H9 (cell line): ENCODE results near the gene RTL5. TPM values are rescaled to one million over a fixed set of nuclear protein-coding genes. Genes with fewer than 3 reads are reported as not detected.

Experiments used
- DNase-seq: peaks from one replicate; pipeline ENCODE4 v3.0.0-alpha.2; 2017
- H2AFZ ChIP-seq: one replicate; pipeline ENCODE4 v1.6.1; 2013; ENCODE audit warnings: mild to moderate bottlenecking, low read length, control low read depth, moderate library complexity
- H2AK5ac ChIP-seq: 2 replicates; pipeline ENCODE4 v1.6.1; 2013; ENCODE audit warnings: low read length, control low read depth, mixed read lengths; ENCODE audit not compliant: insufficient read length
- H2BK120ac ChIP-seq: one replicate; pipeline ENCODE4 v1.6.1; 2013; ENCODE audit warnings: low read depth, mild to moderate bottlenecking, low read length, control low read depth, inconsistent platforms; ENCODE audit not compliant: poor library complexity, severe bottlenecking
- H2BK12ac ChIP-seq: 2 replicates; pipeline ENCODE4 v1.6.1; 2013; ENCODE audit warnings: low read length, control low read depth, mixed read lengths, low read depth; ENCODE audit not compliant: insufficient read length
- H2BK15ac ChIP-seq: 2 replicates; pipeline ENCODE4 v1.6.1; 2013; ENCODE audit warnings: low read depth, low read length, control low read depth
- H2BK20ac ChIP-seq: one replicate; pipeline ENCODE4 v1.6.1; 2013; ENCODE audit warnings: low read depth, mild to moderate bottlenecking, low read length, control low read depth, inconsistent platforms; ENCODE audit not compliant: poor library complexity, severe bottlenecking
- H2BK5ac ChIP-seq: 2 replicates; pipeline ENCODE4 v1.6.1; 2013; ENCODE audit warnings: low read length, control low read depth, mixed read lengths; ENCODE audit not compliant: insufficient read length
- H3K14ac ChIP-seq: 2 replicates; pipeline ENCODE4 v1.6.1; 2013; ENCODE audit warnings: low read length, control low read depth; ENCODE audit not compliant: insufficient read depth
- H3K18ac ChIP-seq: 2 replicates; pipeline ENCODE4 v1.6.1; 2013; ENCODE audit warnings: low read depth, mild to moderate bottlenecking, mixed read lengths, low read length, control low read depth; ENCODE audit not compliant: insufficient read length
- H3K23ac ChIP-seq: 2 replicates; pipeline ENCODE4 v1.6.1; 2013; ENCODE audit warnings: low read length, control low read depth, mixed read lengths, low read depth; ENCODE audit not compliant: insufficient read length
- H3K23me2 ChIP-seq: 2 replicates; pipeline ENCODE4 v1.6.1; 2013; ENCODE audit warnings: low read depth, mild to moderate bottlenecking, mixed read lengths, low read length, control low read depth; ENCODE audit not compliant: insufficient read length, poor library complexity, severe bottlenecking
- H3K27ac ChIP-seq: 2 replicates; pipeline ENCODE4 v1.5.1; 2013; ENCODE audit warnings: low read length, control low read depth, mixed read lengths, low read depth; ENCODE audit not compliant: insufficient read length
- H3K27me3 ChIP-seq: 2 replicates; pipeline ENCODE4 v1.6.1; 2013; ENCODE audit warnings: low read length, control low read depth, inconsistent platforms; ENCODE audit not compliant: insufficient read depth
- H3K4ac ChIP-seq: 2 replicates; pipeline ENCODE4 v1.6.1; 2013; ENCODE audit warnings: low read depth, mild to moderate bottlenecking, control low read depth, inconsistent platforms, low read length, moderate library complexity
- H3K4me1 ChIP-seq: 2 replicates; pipeline ENCODE4 v1.6.1; 2013; ENCODE audit warnings: low read length, control low read depth, inconsistent platforms; ENCODE audit not compliant: insufficient read depth
- H3K4me2 ChIP-seq: 2 replicates; pipeline ENCODE4 v1.6.1; 2013; ENCODE audit warnings: low read length, control low read depth, mixed read lengths; ENCODE audit not compliant: insufficient read length, insufficient read depth
- H3K56ac ChIP-seq: 2 replicates; pipeline ENCODE4 v1.6.1; 2013; ENCODE audit warnings: low read depth, mild to moderate bottlenecking, mixed read lengths, low read length, control low read depth; ENCODE audit not compliant: insufficient read length
- H3K79me1 ChIP-seq: 2 replicates; pipeline ENCODE4 v1.6.1; 2013; ENCODE audit warnings: low read depth, mild to moderate bottlenecking, moderate library complexity, low read length, control low read depth, inconsistent platforms; ENCODE audit not compliant: insufficient read depth, poor library complexity, severe bottlenecking
- H3K79me2 ChIP-seq: 2 replicates; pipeline ENCODE4 v1.6.1; 2013; ENCODE audit warnings: low read length, control low read depth, inconsistent platforms; ENCODE audit not compliant: insufficient read depth
- H3K9ac ChIP-seq: 2 replicates; pipeline ENCODE4 v1.6.1; 2013; ENCODE audit warnings: low read length, control low read depth, mixed read lengths; ENCODE audit not compliant: insufficient read length; ENCODE audit errors: extremely low read depth
- H3K9me3 ChIP-seq: one replicate; pipeline ENCODE4 v1.6.1; 2013; ENCODE audit warnings: low read depth, low read length, inconsistent platforms; ENCODE audit not compliant: control insufficient read depth
- H3T11ph ChIP-seq: one replicate; pipeline ENCODE4 v1.6.1; 2013; ENCODE audit warnings: mild to moderate bottlenecking, low read length, control low read depth, inconsistent platforms
- H4K20me1 ChIP-seq: one replicate; pipeline ENCODE4 v1.6.1; 2013; ENCODE audit not compliant: control insufficient read depth, insufficient read length, insufficient read depth
- H4K5ac ChIP-seq: 2 replicates; pipeline ENCODE4 v1.6.1; 2013; ENCODE audit warnings: low read depth, mild to moderate bottlenecking, mixed read lengths, low read length, control low read depth; ENCODE audit not compliant: insufficient read length
- H4K8ac ChIP-seq: replicated peaks from 2 replicates; pipeline ENCODE4 v1.6.1; 2013; ENCODE audit warnings: low read length, control low read depth, mixed read lengths, low read depth; ENCODE audit not compliant: insufficient read length
- H4K91ac ChIP-seq: 2 replicates; pipeline ENCODE4 v1.6.1; 2013; ENCODE audit warnings: low read depth, mild to moderate bottlenecking, moderate library complexity, mixed read lengths, low read length, control low read depth; ENCODE audit not compliant: insufficient read length
- H3K27ac Mint-ChIP-seq, 3 experiments: 2 replicates in 2 of 3; 3 replicates in 1 of 3; pipeline ENCODE4 v1.8.0; 2020 to 2021; ENCODE audit warnings: mixed read lengths in 3 of 3, mild to moderate bottlenecking in 1 of 3, moderate library complexity in 1 of 3
- H3K27me3 Mint-ChIP-seq: 2 replicates; pipeline ENCODE4 v1.8.0; 2021; ENCODE audit warnings: low read depth, mild to moderate bottlenecking, moderate library complexity, mixed read lengths
- H3K36me3 Mint-ChIP-seq, 3 experiments: 2 replicates in 2 of 3; 3 replicates in 1 of 3; pipeline ENCODE4 v1.8.0; 2020 to 2021; ENCODE audit warnings: low read depth in 3 of 3, mixed read lengths in 3 of 3; ENCODE audit not compliant: insufficient read depth in 1 of 3
- H3K4me1 Mint-ChIP-seq, 2 experiments: 2 replicates each; pipeline ENCODE4 v1.8.0; 2020; ENCODE audit warnings: mixed read lengths in 2 of 2
- H3K4me3 Mint-ChIP-seq, 2 experiments: 2 replicates in 1 of 2; 3 replicates in 1 of 2; pipeline ENCODE4 v1.8.0; 2020 to 2021; ENCODE audit warnings: mild to moderate bottlenecking in 2 of 2, mixed read lengths in 2 of 2, moderate library complexity in 1 of 2
- H3K9me3 Mint-ChIP-seq, 2 experiments: 2 replicates in 1 of 2; 3 replicates in 1 of 2; pipeline ENCODE4 v1.8.0; 2020; ENCODE audit warnings: mild to moderate bottlenecking in 2 of 2, mixed read lengths in 2 of 2, moderate library complexity in 1 of 2
- CTCF ChIP-seq: fragments of 200-600 bp; sonication (generic); conservative IDR thresholded peaks from 3 replicates; pipeline ENCODE4 v1.8.0; 2021; ENCODE audit warnings: antibody characterized with exemption, mild to moderate bottlenecking
- WGBS: extraction: QIAGEN DNeasy Blood & Tissue Kit; methylation state at CpG from one replicate; pipeline ENCODE4 v1.1.7; 2013; ENCODE audit warnings: missing lambda C conversion rate, low lambda C conversion rate, mixed read lengths; ENCODE audit not compliant: insufficient read length; ENCODE audit errors: extremely low coverage; 5-methylcytosine and 5-hydroxymethylcytosine counted together
- total RNA-seq: library from RNA; stranded (reverse); gene quantifications from 2 replicates; pipeline ENCODE4 v1.2.1, GENCODE V29; 2021

RTL5 gene
- total RNA-seq, 1 experiment from 2014 or later: 1.2 TPM

GRCh38 chrX:72105436-72105835, 26.3 kb downstream of the RTL5 start:
- Histone ChIP-seq H4K8ac (no peak overlapping the region), H2BK12ac (no peak overlapping the region), H3K23ac (no peak overlapping the region), H3T11ph (no peak overlapping the region), H3K27ac (no peak overlapping the region), H3K9ac (no peak overlapping the region), H2BK5ac (no peak overlapping the region), H2AK5ac (no peak overlapping the region), H3K56ac (no peak overlapping the region), H3K79me1 (no peaks in the 10 kb centered on the region), H2BK15ac (no peak overlapping the region), H3K14ac (no peak overlapping the region), H4K91ac (no peak overlapping the region), H2BK120ac (no peak overlapping the region), H4K20me1 (no peaks in the 10 kb centered on the region), H3K4ac (no peak overlapping the region), H2BK20ac (no peak overlapping the region), H2AFZ (no peak overlapping the region), H3K18ac (no peak overlapping the region), H3K4me1 (no peaks in the 10 kb centered on the region; the same call in 1 of the 2 replicates), H4K5ac (no peak overlapping the region), H3K23me2 (no peaks in the 10 kb centered on the region), H3K27me3 (no peaks in the 10 kb centered on the region), H3K4me2 (no peak overlapping the region), H3K9me3 (peaks cover 35% of the 10 kb centered on the region), H3K79me2 (no peaks in the 10 kb centered on the region)
- Mint-ChIP-seq H3K4me3 (no peak overlapping the region), H3K27ac (no peak overlapping the region), H3K9me3 (peaks cover 72 to 75% of the 10 kb centered on the region in 2 experiments), H3K36me3 (peaks cover 0 to 13% (median 2%) of the 10 kb centered on the region in 3 experiments; a peak in 4 of 7 replicates), H3K27me3 (no peaks in the 10 kb centered on the region; the same call in 1 of the 2 replicates), H3K4me1 (peaks cover 24 to 31% of the 10 kb centered on the region in 2 experiments)
- WGBS: no CpG with 5 or more reads among the region's 6 CpGs
- no peak for DNase-seq
- no peak for TF ChIP-seq CTCF
